ENCODE measurements around the gene TIAM2. TPM values are rescaled to one million over a fixed set of nuclear protein-coding genes. Genes with fewer than 3 reads are reported as not detected.

TIAM2 gene
- total and polyA plus RNA-seq, 9 of the 15 experiments (the other 6 are each of a cell fraction or from before 2014, with no cell fraction given): 0.73 to 6.5 (median 4.3) TPM

GRCh38 chr6:155241966-155242365 lies 246.9 kb downstream of the TIAM2 start:
- Histone ChIP-seq H3K9ac (ENCODE audit: insufficient read depth in 1 of 2, low read depth in 2 of 2, low read length in 2 of 2) (no peak overlapping the region), H3K79me2 (ENCODE audit: control insufficient read depth, insufficient read depth, low read length) (no peaks in the 10 kb centered on the region), H2AFZ (ENCODE audit: low read depth, low read length) (no peak overlapping the region), H3K4me2 (ENCODE audit: insufficient read depth, low read length) (no peak overlapping the region), H3K27me3 (ENCODE audit: control insufficient read depth in 2 of 2, insufficient read depth in 2 of 2, low read length in 2 of 2) (peaks cover 2 to 31% of the 10 kb centered on the region in 2 experiments; a peak in 2 of 5 replicates), H4K20me1 (replicated peaks; ENCODE audit: control insufficient read depth, insufficient read depth, low read length) (no peaks in the 10 kb centered on the region), H3K9me1 (ENCODE audit: control insufficient read depth, insufficient read depth, low read length) (no peaks in the 10 kb centered on the region), H3K9me3 (replicated peaks; ENCODE audit: control insufficient read depth, insufficient read depth, low read depth, low read length) (no peaks in the 10 kb centered on the region), H3K4me3 (no peak overlapping the region), H3K4me1 (replicated peaks in 1 of 2; ENCODE audit: control insufficient read depth in 2 of 2, insufficient read depth in 2 of 2, low read length in 2 of 2) (no peaks in the 10 kb centered on the region), H3K27ac (ENCODE audit: extremely low read depth, low read depth, low read length) (no peak overlapping the region), H3K36me3 (ENCODE audit: control insufficient read depth, insufficient read depth, low read length) (no peaks in the 10 kb centered on the region)
- ATAC-seq (no peak), FAIRE-seq (no peak), DNase-seq (ENCODE audit: extremely low read depth in 1 of 4, low spot score in 3 of 4) (no peak)
- CTCF ChIA-PET (ENCODE audit: low intra/inter-chr PET ratio): no interaction called here
- in situ Hi-C loops (cut with MboI) (no loop called here), intact Hi-C loops (cut with micrococcal nuclease) (no loop called here)
- 27% methylated on average over 8 of the region's 8 CpGs for whole genome bisulfite sequencing (ENCODE audit: insufficient coverage, low coverage, missing lambda C conversion rate)
- TF ChIP-seq ZNF124 (CRISPR knock-in tag; IDR thresholded peaks at IDR 0.05): no peak
- TF ChIP-seq EP400 (IDR thresholded peaks at IDR 0.05): no peak
- TF ChIP-seq PCBP2 (IDR thresholded peaks at IDR 0.05; ENCODE audit: low read depth, low read length, poor library complexity, severe bottlenecking): no peak
- TF ChIP-seq HDAC3 (IDR thresholded peaks at IDR 0.05; ENCODE audit: borderline replicate concordance, partially characterized antibody): no peak
- POLR2A ChIA-PET: interaction anchor here (3.9 kb wide), 1 partner anchor 9 kb away, joined by 20 read pairs; no protein-coding TSS in a partner anchor
- no TSS peak for BruUV-seq (replicated peaks)

GRCh38 chr6:155244434-155244833 lies 249.3 kb downstream of the TIAM2 start:
- Histone ChIP-seq H3K79me2 (ENCODE audit: control insufficient read depth, insufficient read depth, low read length) (no peaks in the 10 kb centered on the region), H3K4me3 (no peak overlapping the region), H3K4me1 (replicated peaks in 1 of 2; ENCODE audit: control insufficient read depth in 2 of 2, insufficient read depth in 2 of 2, low read length in 2 of 2) (no peaks in the 10 kb centered on the region), H3K9ac (ENCODE audit: insufficient read depth in 1 of 2, low read depth in 2 of 2, low read length in 2 of 2) (no peak overlapping the region), H3K9me1 (ENCODE audit: control insufficient read depth, insufficient read depth, low read length) (no peaks in the 10 kb centered on the region), H3K36me3 (ENCODE audit: control insufficient read depth, insufficient read depth, low read length) (peaks cover 5% of the 10 kb centered on the region; the same call in 2 of the 3 replicates), H2AFZ (ENCODE audit: low read depth, low read length) (no peak overlapping the region), H4K20me1 (replicated peaks; ENCODE audit: control insufficient read depth, insufficient read depth, low read length) (no peaks in the 10 kb centered on the region), H3K9me3 (replicated peaks; ENCODE audit: control insufficient read depth, insufficient read depth, low read depth, low read length) (no peaks in the 10 kb centered on the region), H3K4me2 (ENCODE audit: insufficient read depth, low read length) (no peak overlapping the region), H3K27ac (ENCODE audit: extremely low read depth, low read depth, low read length) (no peak overlapping the region), H3K27me3 (ENCODE audit: control insufficient read depth in 2 of 2, insufficient read depth in 2 of 2, low read length in 2 of 2) (peaks cover 2 to 27% of the 10 kb centered on the region in 2 experiments; a peak in 2 of 5 replicates)
- in situ Hi-C loops (cut with MboI) (no loop called here), intact Hi-C loops (cut with micrococcal nuclease) (no loop called here)
- no TSS peak for BruUV-seq (replicated peaks)
- CTCF ChIA-PET (ENCODE audit: low intra/inter-chr PET ratio): no interaction called here
- peak; percentile 58 for TF ChIP-seq NFIC (IDR thresholded peaks at IDR 0.05)
- TF ChIP-seq ZFP1 (CRISPR knock-in tag; IDR thresholded peaks at IDR 0.05): no peak
- no peak for TF ChIP-seq MECOM (CRISPR knock-in tag; IDR thresholded peaks at IDR 0.05)
- TF ChIP-seq MBD1 (CRISPR knock-in tag; IDR thresholded peaks at IDR 0.05): no peak
- POLR2A ChIA-PET: interaction anchor here (1.2 kb wide), 1 partner anchor 21 kb away, joined by 3 read pairs; no protein-coding TSS in a partner anchor
- DNase-seq (ENCODE audit: extremely low read depth in 1 of 4, low spot score in 3 of 4) (no peak), ATAC-seq (no peak), FAIRE-seq (no peak)
- WGBS (ENCODE audit: insufficient coverage, low coverage, missing lambda C conversion rate): 46% methylated on average over 4 of the region's 4 CpGs

All from K562 (cell line).